OCI-M2 (cell line): ENCODE measurements around the gene PHF14.
"Not testable (repeated sequence)": the region's sequence is repeated elsewhere in the genome, so short reads cannot be mapped to it uniquely, and the experiment has no call there.

ENCODE experiments used
- DNase-seq: peaks from one replicate; lab custom pipeline; 2025; ENCODE audit not compliant: unreplicated experiment; lab: John Stamatoyannopoulos, UW

The PHF14 gene

GRCh38 chr7:10981317-10981716 lies 7.6 kb downstream of the PHF14 start:
- DNase-seq: no peak

- DNase-seq: not testable (repeated sequence)
Measured at GRCh38 chr7:10990748-10991147, 17.1 kb downstream of the PHF14 start.

GRCh38 chr7:10995482-10996166 lies 22.0 kb downstream of the PHF14 start:
- not testable (repeated sequence) for DNase-seq

GRCh38 chr7:10998996-10999757 lies 25.5 kb downstream of the PHF14 start:
- DNase-seq: peak; percentile 21

- DNase-seq: no peak
Measured at GRCh38 chr7:11005202-11005601, 31.5 kb downstream of the PHF14 start.

- DNase-seq: no peak
Measured at GRCh38 chr7:11006291-11006690, 32.6 kb downstream of the PHF14 start.

GRCh38 chr7:11009631-11010030 lies 36.0 kb downstream of the PHF14 start:
- DNase-seq: no peak

GRCh38 chr7:11021468-11021867 lies 47.8 kb downstream of the PHF14 start:
- no peak for DNase-seq

GRCh38 chr7:11026452-11027359 lies 53.0 kb downstream of the PHF14 start:
- DNase-seq: no peak

- no peak for DNase-seq
Measured at GRCh38 chr7:11035661-11036060, 62.0 kb downstream of the PHF14 start.

GRCh38 chr7:11039974-11040373 lies 66.3 kb downstream of the PHF14 start:
- no peak for DNase-seq

GRCh38 chr7:11054033-11054432 lies 80.4 kb downstream of the PHF14 start:
- DNase-seq: no peak

GRCh38 chr7:11060893-11061292 lies 87.2 kb downstream of the PHF14 start:
- no peak for DNase-seq

- DNase-seq: no peak
Measured at GRCh38 chr7:11062110-11062509, 88.4 kb downstream of the PHF14 start.

- DNase-seq: no peak
Measured at GRCh38 chr7:11069591-11069990, 95.9 kb downstream of the PHF14 start.

- DNase-seq: no peak
Measured at GRCh38 chr7:11077816-11078215, 104.1 kb downstream of the PHF14 start.

- no peak for DNase-seq
Measured at GRCh38 chr7:11078247-11078834, 104.7 kb downstream of the PHF14 start.

GRCh38 chr7:11079907-11080306 lies 106.2 kb downstream of the PHF14 start:
- DNase-seq: no peak

- DNase-seq: no peak
Measured at GRCh38 chr7:11082121-11082520, 108.4 kb downstream of the PHF14 start.

- no peak for DNase-seq
Measured at GRCh38 chr7:11082552-11083213, 109.0 kb downstream of the PHF14 start.

- no peak for DNase-seq
Measured at GRCh38 chr7:11083214-11083568, 109.5 kb downstream of the PHF14 start.
